GM21423 (cell line): ENCODE measurements around the gene LRRN2.
"Not testable (repeated sequence)": the region's sequence is repeated elsewhere in the genome, so short reads cannot be mapped to it uniquely, and the experiment has no call there.

Source experiments
- ATAC-seq: cut with Tn5 transposase; IDR thresholded peaks from one replicate; pipeline ENCODE4 v1.9.1; 2021; ENCODE audit warnings: mild to moderate bottlenecking, moderate library complexity; ENCODE audit not compliant: unreplicated experiment

LRRN2 gene

DNA sequence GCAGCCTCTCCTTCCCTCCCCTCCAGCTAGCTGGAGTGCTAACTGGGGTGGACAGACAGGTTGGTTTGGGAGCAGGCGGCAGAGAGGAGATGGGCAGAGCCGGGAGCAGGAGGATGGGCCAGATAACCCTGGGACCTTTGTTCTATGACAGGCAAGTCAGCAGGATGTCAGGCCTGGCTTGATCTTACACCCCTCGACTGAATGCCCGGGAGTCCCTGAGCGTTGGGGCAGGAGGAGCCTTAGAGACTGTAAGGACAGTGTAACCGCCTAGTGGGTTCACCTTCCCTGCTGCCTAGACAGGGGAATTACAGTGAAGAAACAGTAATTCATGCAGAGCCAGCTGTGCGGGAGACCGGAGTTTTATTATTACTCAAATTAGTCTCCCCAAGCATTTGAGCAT lies 109.1 kb downstream of the LRRN2 start:
- ATAC-seq: no peak

DNA sequence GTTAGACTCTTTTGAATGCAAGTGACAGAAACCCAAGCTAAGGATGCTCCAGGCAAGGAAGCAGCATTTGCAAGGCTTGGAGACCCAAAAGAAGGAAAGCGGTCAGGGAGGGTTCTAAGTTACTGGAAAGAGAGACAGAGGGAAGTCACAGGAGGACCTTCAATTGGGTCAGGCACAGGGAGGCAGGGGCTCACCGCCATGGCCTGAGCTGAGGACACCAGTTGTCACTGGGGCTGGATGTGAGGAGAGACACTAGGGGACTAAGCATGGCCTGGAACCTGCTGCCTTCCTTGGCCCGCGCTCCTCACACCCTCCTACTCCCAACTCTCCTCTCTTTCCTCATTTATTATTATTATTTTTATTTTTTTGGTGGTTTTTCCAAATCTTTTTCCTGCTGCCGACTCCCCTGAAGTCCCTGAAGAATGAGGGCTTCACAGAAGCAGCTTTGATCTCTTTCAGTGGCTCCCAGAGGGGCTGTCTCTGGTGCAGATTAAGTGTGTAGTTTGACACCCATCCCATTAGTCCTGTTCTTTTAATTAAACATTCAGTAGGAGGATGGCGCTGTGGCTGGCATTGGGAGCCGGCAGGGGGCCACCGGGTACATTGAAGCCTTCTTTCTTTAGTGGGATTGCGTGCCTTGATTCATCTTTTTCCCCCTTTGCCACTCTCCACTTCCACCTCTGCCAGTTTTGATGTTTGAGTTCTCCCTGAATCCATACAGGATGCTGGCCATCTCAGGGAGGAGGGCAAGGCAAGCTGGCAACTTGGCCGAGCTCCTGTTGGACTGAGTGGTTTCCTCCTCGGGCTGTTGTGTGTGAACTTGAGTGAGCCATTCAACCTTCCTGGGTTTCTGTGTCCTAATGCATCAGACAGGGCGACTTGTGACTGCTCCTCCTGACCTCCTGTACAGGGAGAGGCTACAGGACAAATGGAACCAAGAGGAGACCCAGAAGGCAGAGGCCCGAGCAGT lies 110.0 kb downstream of the LRRN2 start:
- ATAC-seq: no peak

DNA sequence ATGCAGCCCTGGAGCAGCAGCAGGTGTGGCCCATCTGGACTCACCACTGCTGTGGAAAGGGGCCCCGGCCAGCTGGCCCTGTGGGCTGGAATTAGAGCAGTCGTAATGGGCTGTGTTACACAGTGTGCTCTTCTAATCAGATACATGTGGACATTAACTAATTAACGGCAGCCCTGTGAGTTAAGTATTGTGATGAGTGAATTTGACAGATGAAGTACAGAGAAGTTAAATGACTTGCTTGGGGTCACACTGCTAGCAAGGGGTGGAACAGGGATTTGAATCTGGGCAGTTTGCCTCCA lies 110.7 kb downstream of the LRRN2 start:
- ATAC-seq: no peak

DNA sequence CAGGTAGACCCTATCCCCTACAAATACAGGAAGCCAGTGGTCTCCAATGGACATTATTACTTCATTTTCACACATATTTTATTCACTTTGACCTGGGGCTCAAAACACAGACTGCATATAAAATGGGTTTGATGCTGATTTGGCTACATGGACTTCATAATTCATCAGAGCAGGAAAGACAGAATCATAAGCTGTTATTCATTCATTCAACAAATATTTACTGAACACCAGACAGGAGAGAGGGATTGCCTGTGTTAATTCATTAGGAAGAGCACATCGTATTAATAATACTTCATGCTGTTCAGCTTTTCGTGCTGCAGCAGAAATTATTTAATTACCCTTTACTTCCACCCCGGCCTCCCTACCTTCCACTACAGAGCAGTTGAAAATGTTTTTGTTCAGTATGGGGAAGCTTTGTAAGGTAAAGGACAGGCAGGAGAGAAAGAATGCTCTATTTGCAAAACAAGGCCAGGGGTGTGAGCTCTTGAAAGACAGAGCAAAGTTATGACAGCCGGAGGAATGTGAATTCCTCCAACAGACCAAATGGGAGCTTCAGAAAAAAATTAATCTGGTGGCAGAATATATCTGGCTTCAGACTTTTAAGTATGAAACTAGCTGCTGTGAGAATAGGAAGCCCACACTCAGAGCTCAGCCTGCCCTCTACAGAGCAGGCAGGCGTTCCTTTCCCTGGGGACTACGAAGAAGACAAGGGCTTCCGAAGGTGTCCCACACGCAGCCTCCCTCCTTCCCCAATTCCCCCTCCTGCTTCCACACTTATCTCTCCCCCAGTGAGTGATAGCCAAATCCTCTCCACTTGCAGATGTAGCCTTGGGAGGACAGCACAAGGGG lies 111.3 kb downstream of the LRRN2 start:
- ATAC-seq: no peak

DNA sequence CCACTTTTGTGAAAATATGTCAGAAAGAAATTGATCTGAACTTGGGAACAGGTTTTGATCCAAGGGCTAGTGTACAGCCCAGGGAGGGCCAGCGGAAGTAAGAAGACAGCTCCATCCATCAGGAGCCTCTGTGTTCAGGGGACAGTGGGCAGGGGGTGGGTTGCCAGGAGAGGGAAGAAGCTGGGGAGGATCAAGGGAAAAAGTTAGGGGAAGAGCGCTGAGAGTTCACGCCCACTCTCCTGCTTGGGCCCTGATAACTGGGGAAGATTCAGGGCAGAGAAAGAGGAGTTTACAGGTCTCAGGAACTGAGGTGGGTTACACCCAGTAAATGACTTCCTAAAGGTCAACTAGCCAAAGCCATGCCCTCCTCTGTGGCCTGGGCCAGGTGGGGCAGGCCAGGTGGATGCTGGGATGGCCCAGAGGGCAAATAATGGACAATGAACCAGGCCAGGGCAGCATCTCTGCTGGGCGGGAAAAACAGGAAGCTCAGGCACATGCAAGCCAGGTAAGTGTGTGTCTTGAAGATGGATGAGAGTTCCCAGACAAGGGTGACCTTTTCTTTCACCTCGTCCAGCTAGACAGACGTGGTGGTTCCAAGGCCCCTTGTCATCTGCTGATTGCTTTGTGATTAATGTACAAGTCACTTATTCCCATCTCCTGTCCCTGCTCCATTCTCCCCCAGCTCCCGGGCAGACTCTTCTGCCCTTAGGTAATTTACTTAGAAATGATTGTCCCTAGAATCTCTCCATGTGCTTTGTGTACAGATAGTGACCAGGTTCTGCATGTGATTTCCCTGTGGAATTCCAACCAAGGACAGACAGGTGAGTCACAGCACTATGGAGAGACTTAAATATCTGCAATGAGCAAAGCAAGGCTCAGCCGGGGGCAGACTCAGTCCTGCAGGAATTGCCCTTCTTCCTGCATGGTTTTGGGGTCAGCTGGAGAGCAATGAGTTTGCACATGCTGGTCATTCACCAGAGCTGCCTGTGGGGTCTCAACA lies 112.3 kb downstream of the LRRN2 start:
- no peak for ATAC-seq

DNA sequence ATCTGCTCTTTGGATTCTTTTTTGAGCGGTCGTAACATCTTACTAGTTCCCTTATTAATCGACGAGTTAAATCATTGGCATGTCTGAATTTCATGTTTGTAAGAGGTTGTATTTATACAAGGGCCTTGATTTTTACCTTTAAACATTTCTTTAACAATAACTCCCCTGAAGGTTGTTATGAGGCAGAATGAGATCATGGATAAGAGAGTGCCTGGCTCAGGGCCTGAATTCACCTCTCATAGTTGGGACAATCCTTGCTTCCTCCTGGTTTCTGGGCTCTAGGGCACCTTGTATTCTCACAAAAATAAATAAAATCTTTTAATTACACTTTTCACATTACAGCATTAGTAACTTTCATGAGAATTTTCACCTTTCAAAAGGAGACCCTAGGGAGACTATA lies 113.9 kb downstream of the LRRN2 start:
- no peak for ATAC-seq

DNA sequence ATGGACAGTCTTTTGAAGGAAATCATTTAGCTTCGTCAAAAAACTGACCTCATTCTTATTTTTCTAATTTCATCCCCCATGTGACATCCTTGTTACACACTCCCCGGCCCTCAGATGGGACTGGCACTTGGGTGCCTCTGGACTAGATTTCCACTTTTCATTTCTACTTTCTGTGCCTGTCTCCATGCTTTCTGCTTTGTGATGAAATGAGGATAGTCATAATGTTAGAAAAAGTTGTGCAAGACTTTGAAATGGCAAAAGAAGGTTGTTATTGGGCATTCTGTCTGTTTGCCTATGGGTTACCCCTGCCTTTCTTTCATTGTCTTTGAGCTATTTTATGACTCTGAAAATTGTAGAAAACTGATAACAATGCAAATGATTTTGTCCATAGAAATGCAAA lies 114.4 kb downstream of the LRRN2 start:
- no peak for ATAC-seq

DNA sequence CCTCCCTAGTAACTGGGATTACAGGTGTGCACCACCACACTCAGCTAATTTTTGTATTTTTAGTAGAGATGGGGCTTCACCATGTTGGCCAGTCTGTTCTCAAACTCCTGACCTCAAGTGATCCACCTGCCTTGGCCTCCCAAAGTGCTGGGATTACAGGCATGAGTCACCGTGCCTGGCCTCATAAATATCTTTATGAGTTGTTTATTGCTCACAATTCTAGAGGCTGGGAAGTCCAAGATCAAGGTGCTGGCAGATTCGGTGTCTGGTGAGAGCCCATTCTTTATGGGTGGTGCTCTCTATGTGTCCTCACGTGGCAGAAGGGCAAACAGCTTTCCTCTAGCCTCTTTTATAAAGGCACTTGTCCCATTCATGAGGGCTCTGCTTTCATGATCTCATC lies 115.5 kb downstream of the LRRN2 start:
- ATAC-seq: not testable (repeated sequence)

DNA sequence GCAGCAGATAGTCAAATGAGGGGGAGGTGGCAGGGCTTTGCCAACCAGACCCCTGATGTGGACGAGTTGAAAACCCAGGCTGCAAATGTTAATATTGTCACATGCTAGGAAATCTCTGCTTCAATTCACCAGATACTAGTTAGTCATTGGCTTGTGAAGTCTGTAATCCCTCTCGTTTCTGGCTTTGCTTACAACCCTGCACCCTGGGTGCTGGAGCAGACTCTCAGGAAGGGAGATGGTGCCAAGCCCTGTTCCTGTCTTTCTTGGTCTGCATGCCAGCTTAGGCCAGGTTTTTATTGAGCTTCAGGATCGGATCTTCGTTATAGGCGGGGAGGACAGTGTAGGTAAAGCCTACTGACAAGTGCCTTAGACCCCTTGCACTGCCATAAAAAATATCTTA lies 116.1 kb downstream of the LRRN2 start:
- no peak for ATAC-seq

DNA sequence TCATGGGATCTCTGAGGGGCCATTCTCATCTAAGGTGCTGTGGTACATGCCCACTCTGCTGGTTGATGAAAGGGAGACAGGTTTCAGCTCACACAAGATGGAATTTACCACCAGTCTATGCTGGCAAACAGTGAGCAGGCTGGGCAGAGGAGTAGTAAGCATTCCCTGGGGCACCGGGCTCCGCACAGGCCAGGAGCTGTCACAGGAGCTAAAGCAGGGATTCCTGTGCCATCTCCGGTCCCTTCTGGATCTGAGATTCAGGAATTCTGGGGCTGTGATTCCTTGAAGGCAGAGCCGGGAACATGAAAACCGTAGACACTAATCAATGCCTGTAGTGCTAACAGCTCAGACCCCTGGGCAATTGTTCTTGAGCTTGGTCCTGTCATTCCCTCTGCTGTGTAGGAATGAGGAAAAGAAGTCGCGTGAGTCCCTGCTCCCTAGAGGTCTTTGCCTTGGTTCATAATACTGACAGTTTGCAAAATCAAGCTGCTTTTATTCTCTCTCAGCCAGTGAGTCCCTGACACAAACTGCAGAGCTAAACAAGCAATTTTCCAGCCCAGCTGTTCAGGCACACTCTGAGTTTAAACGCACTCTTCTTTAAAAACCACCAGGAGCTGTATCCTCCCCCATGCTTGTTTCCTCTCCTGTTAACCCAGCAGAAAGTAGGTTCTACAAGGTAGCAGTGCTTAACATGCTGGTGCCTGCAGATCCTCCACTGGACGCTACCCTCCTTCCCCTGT lies 116.8 kb downstream of the LRRN2 start:
- ATAC-seq: no peak
